ENCODE results near the gene PTPRO. TPM values are rescaled to one million over a fixed set of nuclear protein-coding genes. Genes with fewer than 3 reads are reported as not detected.
A peak's percentile ranks its signal among the peaks of the same experiment; 100 is the strongest.

PTPRO gene
- total RNA-seq, 1 donor from 2014 or later: 10.6 TPM

GRCh38 chr12:15530361-15530760 is 208.1 kb downstream of the PTPRO start:
- H3K27ac ChIP-seq: no peak overlapping the region

DNA sequence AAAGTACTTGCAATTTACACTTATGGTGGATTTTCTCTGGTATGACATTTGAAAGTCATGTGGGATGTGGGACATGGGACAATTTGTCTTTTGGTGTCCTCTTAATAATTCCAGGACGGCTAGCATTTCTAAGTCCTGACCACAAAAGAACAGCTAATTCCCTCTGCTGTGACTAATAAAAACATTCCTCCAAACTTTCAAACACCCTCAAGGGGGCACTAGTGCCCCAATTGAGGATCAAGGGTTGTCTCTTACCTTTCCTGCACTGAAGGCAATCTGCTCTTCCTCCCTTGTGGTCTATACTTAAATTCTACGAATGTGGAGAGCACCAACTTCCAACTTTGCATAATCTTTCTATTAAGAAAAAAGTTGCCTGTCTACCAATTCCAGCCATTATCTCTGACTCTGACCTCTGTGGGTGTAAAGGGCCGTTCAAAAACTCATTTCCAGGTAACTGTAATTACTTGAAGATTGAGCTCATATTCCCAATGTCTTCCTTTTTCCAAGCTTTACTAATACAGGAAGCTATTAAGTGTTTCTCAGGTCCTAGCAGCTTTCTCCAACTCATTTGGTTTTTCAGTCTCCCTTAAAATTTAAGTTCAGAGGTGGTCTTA is 210.2 kb downstream of the PTPRO start:
- intact Hi-C loops (cut with DNase I): loop anchor here (10.0 kb wide), 1 partner anchor 52 kb away; no protein-coding TSS in a partner anchor
- ATAC-seq: peak; percentile 87
- Histone ChIP-seq H3K27me3 (no peaks in the 10 kb centered on the region), H3K4me3 (no peak overlapping the region), H3K9me3 (peaks cover 6% of the 10 kb centered on the region), H3K27ac (no peak overlapping the region), H3K36me3 (no peaks in the 10 kb centered on the region), H3K4me1 (no peaks in the 10 kb centered on the region)
- DNase-seq: no peak
- TF ChIP-seq, protein P1, sequence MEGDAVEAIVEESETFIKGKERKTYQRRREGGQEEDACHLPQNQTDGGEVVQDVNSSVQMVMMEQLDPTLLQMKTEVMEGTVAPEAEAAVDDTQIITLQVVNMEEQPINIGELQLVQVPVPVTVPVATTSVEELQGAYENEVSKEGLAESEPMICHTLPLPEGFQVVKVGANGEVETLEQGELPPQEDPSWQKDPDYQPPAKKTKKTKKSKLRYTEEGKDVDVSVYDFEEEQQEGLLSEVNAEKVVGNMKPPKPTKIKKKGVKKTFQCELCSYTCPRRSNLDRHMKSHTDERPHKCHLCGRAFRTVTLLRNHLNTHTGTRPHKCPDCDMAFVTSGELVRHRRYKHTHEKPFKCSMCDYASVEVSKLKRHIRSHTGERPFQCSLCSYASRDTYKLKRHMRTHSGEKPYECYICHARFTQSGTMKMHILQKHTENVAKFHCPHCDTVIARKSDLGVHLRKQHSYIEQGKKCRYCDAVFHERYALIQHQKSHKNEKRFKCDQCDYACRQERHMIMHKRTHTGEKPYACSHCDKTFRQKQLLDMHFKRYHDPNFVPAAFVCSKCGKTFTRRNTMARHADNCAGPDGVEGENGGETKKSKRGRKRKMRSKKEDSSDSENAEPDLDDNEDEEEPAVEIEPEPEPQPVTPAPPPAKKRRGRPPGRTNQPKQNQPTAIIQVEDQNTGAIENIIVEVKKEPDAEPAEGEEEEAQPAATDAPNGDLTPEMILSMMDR (IDR thresholded peaks at IDR 0.05): peak; percentile 54

More at GRCh38 chr12:15530361-15530760, 208.1 kb downstream of the PTPRO start:
- intact Hi-C loops (cut with DNase I): loop anchor here (10.0 kb wide), 1 partner anchor 54 kb away; no protein-coding TSS in a partner anchor
- Histone ChIP-seq H3K27me3 (no peaks in the 10 kb centered on the region), H3K36me3 (no peaks in the 10 kb centered on the region), H3K4me3 (no peak overlapping the region), H3K9me3 (peaks cover 6% of the 10 kb centered on the region), H3K4me1 (no peaks in the 10 kb centered on the region)
- DNase-seq (no peak), ATAC-seq (no peak)
- TF ChIP-seq, protein P1 (IDR thresholded peaks at IDR 0.05): no peak

DNA sequence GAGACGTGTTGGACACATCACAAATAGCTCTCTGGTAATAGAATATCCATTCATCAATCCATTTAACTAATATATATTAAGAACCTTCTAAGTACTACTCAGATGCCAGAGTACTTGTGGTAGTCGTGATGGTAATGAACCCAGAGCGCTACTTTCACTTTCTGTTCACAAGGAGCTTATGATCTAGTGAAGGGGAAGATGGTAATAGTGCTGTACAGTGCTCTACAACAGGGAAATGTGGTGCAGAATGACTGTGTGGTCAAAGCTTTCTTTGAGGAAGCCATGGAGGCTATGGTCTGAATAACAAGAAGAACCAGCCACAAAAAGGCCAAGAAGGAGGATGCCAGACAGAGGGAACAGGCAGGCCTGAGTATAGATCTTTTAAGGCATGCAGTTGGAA is 212.0 kb downstream of the PTPRO start:
- intact Hi-C loops (cut with DNase I): loop anchor here (10.0 kb wide), 1 partner anchor 50 kb away; no protein-coding TSS in a partner anchor

GRCh38 chr12:15534874-15535273 is 212.6 kb downstream of the PTPRO start:
- Histone ChIP-seq H3K36me3 (no peaks in the 10 kb centered on the region), H3K9me3 (no peaks in the 10 kb centered on the region), H3K27ac (peak overlapping the region; percentile 61), H3K4me1 (no peaks in the 10 kb centered on the region), H3K4me3 (no peak overlapping the region), H3K27me3 (no peaks in the 10 kb centered on the region)
- intact Hi-C loops (cut with DNase I): loop anchor here (10.0 kb wide), 1 partner anchor 50 kb away; no protein-coding TSS in a partner anchor
- DNase-seq: no peak
- TF ChIP-seq, protein P1 (IDR thresholded peaks at IDR 0.05): no peak
- peak; percentile 56 for ATAC-seq

More for the DNA sequence above, 212.0 kb downstream of the PTPRO start:
- peak overlapping the region; percentile 4 for H3K4me3 ChIP-seq
- no peak for DNase-seq
- H3K4me1 ChIP-seq: no peaks in the 10 kb centered on the region
- ATAC-seq: peak; percentile 82
- H3K36me3 ChIP-seq: no peaks in the 10 kb centered on the region
- peak overlapping the region; percentile 61 for H3K27ac ChIP-seq
- TF ChIP-seq, protein P1 (IDR thresholded peaks at IDR 0.05): no peak
- no peaks in the 10 kb centered on the region for H3K9me3 ChIP-seq
- no peaks in the 10 kb centered on the region for H3K27me3 ChIP-seq

- intact Hi-C loops (cut with DNase I): loop anchor here (10.0 kb wide), 1 partner anchor 49 kb away; no protein-coding TSS in a partner anchor
- Histone ChIP-seq H3K4me1 (no peaks in the 10 kb centered on the region), H3K27me3 (no peaks in the 10 kb centered on the region), H3K36me3 (no peaks in the 10 kb centered on the region), H3K9me3 (no peaks in the 10 kb centered on the region), H3K27ac (peak overlapping the region; percentile 61), H3K4me3 (no peak overlapping the region)
- TF ChIP-seq, protein P1 (IDR thresholded peaks at IDR 0.05): no peak
- no peak for ATAC-seq
- DNase-seq: no peak
These were observed 213.1 kb downstream of the PTPRO start for GRCh38 chr12:15535352-15535781.
